Fibroblast of pulmonary artery (primary cell): Measurements from ENCODE around the gene ROBO1.

Source experiments
- DNase-seq: peaks from one replicate; pipeline ENCODE4 v3.0.0-alpha.2; 2010; ENCODE audit warnings: low read depth
- H3K4me3 ChIP-seq: replicated peaks from 2 replicates; pipeline ENCODE4 v1.5.1; 2011; ENCODE audit warnings: low read depth, mild to moderate bottlenecking, control low read depth, low read length, moderate library complexity
- TF ChIP-seq, protein P1 (sequence below): IDR thresholded peaks from 2 replicates; pipeline ENCODE4 v1.5.1; 2011; ENCODE audit warnings: mild to moderate bottlenecking, control low read depth, low read length, inconsistent platforms; ENCODE audit errors: missing control alignments

The ROBO1 gene

GRCh38 chr3:78712270-78712669 is 1055.5 kb downstream of the ROBO1 start:
- TF ChIP-seq, protein P1, sequence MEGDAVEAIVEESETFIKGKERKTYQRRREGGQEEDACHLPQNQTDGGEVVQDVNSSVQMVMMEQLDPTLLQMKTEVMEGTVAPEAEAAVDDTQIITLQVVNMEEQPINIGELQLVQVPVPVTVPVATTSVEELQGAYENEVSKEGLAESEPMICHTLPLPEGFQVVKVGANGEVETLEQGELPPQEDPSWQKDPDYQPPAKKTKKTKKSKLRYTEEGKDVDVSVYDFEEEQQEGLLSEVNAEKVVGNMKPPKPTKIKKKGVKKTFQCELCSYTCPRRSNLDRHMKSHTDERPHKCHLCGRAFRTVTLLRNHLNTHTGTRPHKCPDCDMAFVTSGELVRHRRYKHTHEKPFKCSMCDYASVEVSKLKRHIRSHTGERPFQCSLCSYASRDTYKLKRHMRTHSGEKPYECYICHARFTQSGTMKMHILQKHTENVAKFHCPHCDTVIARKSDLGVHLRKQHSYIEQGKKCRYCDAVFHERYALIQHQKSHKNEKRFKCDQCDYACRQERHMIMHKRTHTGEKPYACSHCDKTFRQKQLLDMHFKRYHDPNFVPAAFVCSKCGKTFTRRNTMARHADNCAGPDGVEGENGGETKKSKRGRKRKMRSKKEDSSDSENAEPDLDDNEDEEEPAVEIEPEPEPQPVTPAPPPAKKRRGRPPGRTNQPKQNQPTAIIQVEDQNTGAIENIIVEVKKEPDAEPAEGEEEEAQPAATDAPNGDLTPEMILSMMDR, result no peak
- no peak overlapping the region for H3K4me3 ChIP-seq
- no peak for DNase-seq

DNA sequence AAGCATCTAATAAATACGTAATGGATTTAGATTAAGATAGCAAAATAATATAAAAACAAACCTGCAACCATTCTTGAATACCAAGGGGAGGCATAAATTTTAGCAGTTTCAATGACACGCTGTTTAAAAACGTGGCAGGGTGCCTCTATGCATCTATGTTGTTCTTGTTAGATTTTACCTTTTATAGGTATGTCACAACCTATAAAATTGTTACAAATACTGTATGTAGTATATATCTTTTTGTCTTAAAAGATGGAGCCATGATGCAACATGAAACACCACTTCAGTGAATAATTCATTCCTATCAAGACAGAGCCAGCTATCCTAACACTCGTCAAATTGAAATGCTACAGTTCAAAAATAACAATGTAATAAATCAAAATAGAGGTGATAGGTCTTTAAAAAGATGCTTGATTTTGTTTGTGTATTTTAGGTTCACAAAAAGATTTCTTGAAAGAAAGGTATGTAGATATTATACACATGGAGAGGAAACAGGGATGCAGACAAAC is 1059.2 kb downstream of the ROBO1 start:
- H3K4me3 ChIP-seq, result no peak overlapping the region
- no peak for DNase-seq
- TF ChIP-seq, protein P1, result no peak

- TF ChIP-seq, protein P1, result no peak
- no peak for DNase-seq
- H3K4me3 ChIP-seq, result no peak overlapping the region
Observed at GRCh38 chr3:78707609-78708008, 1060.2 kb downstream of the ROBO1 start.

GRCh38 chr3:78706906-78707523 is 1060.8 kb downstream of the ROBO1 start:
- no peak overlapping the region for H3K4me3 ChIP-seq
- no peak for DNase-seq
- TF ChIP-seq, protein P1, result no peak

DNA sequence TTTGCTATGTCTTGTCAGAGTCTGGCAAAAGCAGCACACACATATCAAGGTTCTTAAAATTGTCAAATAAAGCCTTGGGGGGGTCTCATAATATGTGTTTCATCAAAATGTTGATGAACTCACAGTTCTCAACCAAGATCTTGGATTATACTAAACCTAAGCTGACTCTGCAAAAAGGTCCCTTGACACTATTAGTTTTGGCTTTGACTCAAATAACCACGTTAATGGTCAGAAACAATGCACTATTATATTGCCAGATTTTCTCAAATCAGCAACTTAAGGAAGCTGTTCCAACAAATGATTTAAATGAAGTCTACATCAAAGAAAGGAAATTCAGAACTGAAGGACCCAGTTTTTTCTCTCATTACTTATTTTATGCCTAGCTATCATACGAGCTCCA is 1063.9 kb downstream of the ROBO1 start:
- TF ChIP-seq, protein P1, result no peak
- DNase-seq, result peak; percentile 66
- no peak overlapping the region for H3K4me3 ChIP-seq

DNA sequence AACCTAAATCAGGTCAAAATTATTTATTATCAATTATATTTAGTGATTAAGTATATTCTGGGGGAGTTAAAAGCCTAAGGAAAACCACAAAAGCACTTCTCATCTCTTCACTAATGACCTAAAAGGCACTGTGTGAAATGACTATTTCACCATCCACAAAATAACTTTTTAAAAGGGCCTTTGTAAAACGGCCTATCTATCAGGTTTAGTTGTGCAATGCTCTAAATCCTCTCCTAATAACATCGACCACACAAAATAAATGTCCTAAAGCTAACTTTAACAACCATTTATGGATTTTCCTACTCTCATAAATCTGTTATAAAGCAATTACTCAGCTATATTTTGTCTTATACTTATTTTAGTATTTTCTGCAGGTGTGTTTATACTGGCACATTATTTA is 1066.3 kb downstream of the ROBO1 start:
- H3K4me3 ChIP-seq, result no peak overlapping the region
- TF ChIP-seq, protein P1, result no peak
- DNase-seq, result no peak

DNA sequence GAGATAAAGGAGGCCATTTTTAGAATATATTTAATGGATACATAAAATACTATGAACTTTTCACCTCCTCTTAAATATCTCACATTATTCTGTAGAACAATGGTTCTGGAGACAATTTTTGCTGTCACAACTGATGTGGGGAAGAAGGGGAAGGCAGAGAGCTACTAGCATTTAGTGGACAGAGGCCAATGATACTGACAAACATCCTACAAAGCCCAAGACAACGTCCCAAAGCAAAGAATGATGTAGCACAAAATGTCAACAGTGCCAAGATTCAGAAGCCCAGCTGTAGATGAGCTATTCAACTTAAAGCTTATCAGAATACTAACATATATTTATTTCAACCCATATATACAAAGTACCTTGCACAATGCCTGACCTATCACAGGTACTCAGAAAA is 1069.4 kb downstream of the ROBO1 start:
- TF ChIP-seq, protein P1, result no peak
- H3K4me3 ChIP-seq, result no peak overlapping the region
- DNase-seq, result peak; percentile 13
